ENCODE results near the gene VAC14. TPM values are rescaled to one million over a fixed set of nuclear protein-coding genes. Genes with fewer than 3 reads are reported as not detected.

VAC14 gene
- polyA plus RNA-seq, 1 donor from 2014 or later, result 8.6 TPM

- Histone ChIP-seq H2AFZ (ENCODE audit: low read depth, low read length) (no peak overlapping the region), H3K4me2 (ENCODE audit: low read length) (no peak overlapping the region), H3K79me2 (replicated peaks; ENCODE audit: insufficient read depth, low read length) (no peaks in the 10 kb centered on the region), H3K36me3 (ENCODE audit: insufficient read depth, low read length) (no peaks in the 10 kb centered on the region), H3K27ac (ENCODE audit: low read length) (no peak overlapping the region), H3K27me3 (ENCODE audit: insufficient read depth, low read depth, low read length) (no peaks in the 10 kb centered on the region), H3K9ac (ENCODE audit: low read length) (no peak overlapping the region), H3K4me3 (ENCODE audit: low read length) (no peak overlapping the region), H3K9me2 (ENCODE audit: insufficient read depth, low read length) (no peaks in the 10 kb centered on the region), H4K20me1 (ENCODE audit: insufficient read depth) (no peaks in the 10 kb centered on the region), H3F3A (ENCODE audit: insufficient read depth, low read length, poor library complexity, severe bottlenecking) (no peaks in the 10 kb centered on the region), H3K9me3 (ENCODE audit: low read length) (no peaks in the 10 kb centered on the region)
- TF ChIP-seq SMC3 (conservative IDR thresholded peaks at IDR 0.05; ENCODE audit: poor library complexity), result no peak
- no peak for TF ChIP-seq CTCF (IDR thresholded peaks at IDR 0.05; ENCODE audit: poor library complexity, severe bottlenecking)
- TF ChIP-seq POLR2AphosphoS5 (IDR thresholded peaks at IDR 0.05), result no peak
- no peak for TF ChIP-seq RAD21 (conservative IDR thresholded peaks at IDR 0.05)
- no peak for TF ChIP-seq REST (IDR thresholded peaks at IDR 0.05; ENCODE audit: borderline replicate concordance)
- no peak for TF ChIP-seq EZH2 (IDR thresholded peaks at IDR 0.05; ENCODE audit: borderline replicate concordance, insufficient read depth, low read length, poor library complexity, severe bottlenecking)
- no peak for TF ChIP-seq EP300 (conservative IDR thresholded peaks at IDR 0.05; ENCODE audit: poor library complexity, severe bottlenecking)
- TF ChIP-seq TAF1 (IDR thresholded peaks at IDR 0.05; ENCODE audit: low read depth), result no peak
- no peak for TF ChIP-seq MXI1 (conservative IDR thresholded peaks at IDR 0.05; ENCODE audit: poor library complexity, severe bottlenecking)
These were observed 91.5 kb downstream of the VAC14 start for GRCh38 chr16:70709457-70709856.

GRCh38 chr16:70708366-70709246, 92.4 kb downstream of the VAC14 start:
- H3K27ac ChIP-seq (ENCODE audit: low read length), result no peak overlapping the region
- H3K9me3 ChIP-seq (ENCODE audit: low read length), result no peaks in the 10 kb centered on the region
- no peak overlapping the region for H2AFZ ChIP-seq (ENCODE audit: low read depth, low read length)
- H3K36me3 ChIP-seq (ENCODE audit: insufficient read depth, low read length), result no peaks in the 10 kb centered on the region
- TF ChIP-seq SMC3 (conservative IDR thresholded peaks at IDR 0.05; ENCODE audit: poor library complexity) (no peak), EP300 (conservative IDR thresholded peaks at IDR 0.05; ENCODE audit: poor library complexity, severe bottlenecking) (no peak), REST (IDR thresholded peaks at IDR 0.05; ENCODE audit: borderline replicate concordance) (no peak), EZH2 (IDR thresholded peaks at IDR 0.05; ENCODE audit: borderline replicate concordance, insufficient read depth, low read length, poor library complexity, severe bottlenecking) (no peak), CTCF (IDR thresholded peaks at IDR 0.05; ENCODE audit: poor library complexity, severe bottlenecking) (no peak), TAF1 (IDR thresholded peaks at IDR 0.05; ENCODE audit: low read depth) (no peak), POLR2AphosphoS5 (IDR thresholded peaks at IDR 0.05) (no peak), RAD21 (conservative IDR thresholded peaks at IDR 0.05) (no peak), MXI1 (conservative IDR thresholded peaks at IDR 0.05; ENCODE audit: poor library complexity, severe bottlenecking) (no peak)
- no peaks in the 10 kb centered on the region for H3K79me2 ChIP-seq (replicated peaks; ENCODE audit: insufficient read depth, low read length)
- H3F3A ChIP-seq (ENCODE audit: insufficient read depth, low read length, poor library complexity, severe bottlenecking), result no peaks in the 10 kb centered on the region
- H3K9me2 ChIP-seq (ENCODE audit: insufficient read depth, low read length), result no peaks in the 10 kb centered on the region
- H4K20me1 ChIP-seq (ENCODE audit: insufficient read depth), result no peaks in the 10 kb centered on the region
- no peak overlapping the region for H3K4me3 ChIP-seq (ENCODE audit: low read length)
- no peaks in the 10 kb centered on the region for H3K27me3 ChIP-seq (ENCODE audit: insufficient read depth, low read depth, low read length)
- H3K4me2 ChIP-seq (ENCODE audit: low read length), result no peak overlapping the region
- H3K9ac ChIP-seq (ENCODE audit: low read length), result no peak overlapping the region
